ENCODE results near the gene USP5.

DNA sequence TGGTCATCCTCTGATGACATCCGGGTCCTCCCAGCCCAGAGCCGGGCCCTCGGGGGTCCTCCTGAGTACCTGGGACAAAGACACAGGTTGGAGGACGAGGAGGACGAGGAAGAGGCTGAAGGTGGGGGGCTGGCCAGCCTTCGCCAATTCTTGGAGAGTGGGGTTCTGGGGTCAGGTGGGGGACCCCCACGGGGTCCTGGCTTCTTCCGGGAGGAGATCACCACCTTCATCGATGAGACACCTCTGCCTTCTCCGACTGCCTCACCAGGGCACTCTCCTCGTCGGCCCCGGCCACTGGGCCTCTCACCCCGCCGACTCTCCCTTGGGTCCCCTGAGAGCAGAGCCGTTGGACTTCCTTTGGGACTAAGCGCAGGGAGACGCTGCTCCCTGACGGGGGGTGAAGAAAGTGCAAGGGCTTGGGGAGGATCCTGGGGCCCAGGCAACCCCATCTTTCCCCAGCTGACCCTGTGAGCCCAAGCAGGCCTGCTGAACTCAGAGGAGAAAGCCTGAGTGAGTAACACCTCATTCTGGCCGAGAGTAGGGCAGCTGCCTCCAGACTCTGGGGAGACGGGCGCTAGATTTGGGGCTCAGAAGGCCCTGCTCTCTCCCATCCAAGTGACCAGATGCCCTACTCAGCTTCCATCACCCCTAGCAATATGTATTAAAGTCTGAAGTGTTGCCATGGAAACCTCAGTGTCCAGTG, 25.1 kb upstream of the USP5 start:
- TF ChIP-seq SPI1 (IDR thresholded peaks at IDR 0.05; ENCODE audit: low read depth, low read length) (no peak), POLR2A (IDR thresholded peaks at IDR 0.05; ENCODE audit: low read depth, low read length) (no peak), POLR2AphosphoS5 (IDR thresholded peaks at IDR 0.05; ENCODE audit: low read depth, low read length) (no peak), TAF1 (IDR thresholded peaks at IDR 0.05; ENCODE audit: low read depth, low read length) (no peak), PAX5 (IDR thresholded peaks at IDR 0.05; ENCODE audit: insufficient read depth, low read length, severe bottlenecking) (no peak), POU2F2 (IDR thresholded peaks at IDR 0.05; ENCODE audit: low read depth, low read length) (no peak)

Measured in GM12891 (cell line).